ENCODE data around the gene IGFALS.
A peak's percentile ranks its signal among the peaks of the same experiment; 100 is the strongest.

The IGFALS gene

DNA sequence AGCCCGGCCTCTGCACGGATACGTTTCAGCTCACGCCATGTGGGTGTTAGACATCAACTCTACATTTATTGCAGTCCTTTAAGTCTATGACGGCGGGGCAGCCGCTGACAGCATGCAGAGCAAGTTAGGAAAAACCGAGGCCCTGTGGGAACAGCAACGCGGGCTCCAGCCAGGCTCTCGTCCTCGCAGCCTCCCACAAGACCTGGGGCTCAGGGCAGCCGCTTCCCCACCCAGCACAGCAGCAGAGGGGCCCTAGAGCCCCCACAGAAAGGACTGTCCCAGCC is 16.9 kb downstream of the IGFALS start:
- Mint-ChIP-seq H3K27me3 (no peaks in the 10 kb centered on the region), H3K4me3 (no peak overlapping the region), H3K4me1 (peaks cover 28% of the 10 kb centered on the region), H3K27ac (peak overlapping the region in 1 of 2 donors; percentile 48), H3K9me3 (no peaks in the 10 kb centered on the region)
- ATAC-seq (no peak), DNase-seq (no peak)

DNA sequence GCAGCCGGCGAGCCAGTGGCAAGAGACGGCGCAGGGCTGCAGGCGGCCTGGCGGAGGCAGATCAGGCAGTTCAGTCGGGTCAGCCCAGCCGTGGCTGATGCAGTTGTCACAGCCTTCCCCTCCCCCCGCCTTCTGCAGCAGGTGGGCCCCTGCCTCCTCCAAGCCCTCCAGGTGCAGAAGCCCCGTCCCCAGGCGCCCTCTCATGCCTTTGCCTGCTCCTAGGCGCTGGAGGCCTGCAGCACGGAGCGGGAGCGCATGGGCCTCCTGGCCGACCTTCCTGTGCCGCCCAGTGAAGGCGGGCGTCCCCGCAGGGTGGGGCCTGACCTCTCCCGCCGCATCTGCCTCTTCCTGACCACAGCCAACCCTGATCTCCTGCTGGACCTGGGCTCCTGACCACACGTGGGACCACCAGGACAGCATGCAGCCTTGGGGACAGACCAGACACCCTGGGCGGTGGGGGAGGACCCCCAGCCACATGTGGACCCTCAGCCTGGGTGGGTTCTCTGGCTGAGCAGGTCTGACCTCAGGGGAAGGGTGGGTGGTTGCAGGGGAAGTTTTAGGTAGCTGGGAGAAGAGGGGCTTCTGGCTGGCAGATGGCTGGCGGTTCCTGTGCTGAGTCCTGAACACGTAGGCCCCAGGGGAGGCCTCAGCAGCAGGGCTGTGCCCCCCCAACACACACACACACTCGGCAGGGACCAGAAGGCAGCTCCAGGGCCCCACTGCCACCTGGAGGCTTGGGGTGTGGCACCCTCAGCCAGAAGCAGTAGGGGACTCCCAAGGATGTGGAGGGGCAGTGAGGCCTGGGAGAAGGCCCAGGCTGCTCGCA is 17.4 kb downstream of the IGFALS start:
- Mint-ChIP-seq H3K4me1 (peaks cover 23% of the 10 kb centered on the region), H3K4me3 (no peak overlapping the region), H3K27me3 (no peaks in the 10 kb centered on the region), H3K9me3 (no peaks in the 10 kb centered on the region), H3K27ac (peak overlapping the region in 1 of 2 donors; percentile 42)
- DNase-seq, result no peak
- ATAC-seq, result no peak

DNA sequence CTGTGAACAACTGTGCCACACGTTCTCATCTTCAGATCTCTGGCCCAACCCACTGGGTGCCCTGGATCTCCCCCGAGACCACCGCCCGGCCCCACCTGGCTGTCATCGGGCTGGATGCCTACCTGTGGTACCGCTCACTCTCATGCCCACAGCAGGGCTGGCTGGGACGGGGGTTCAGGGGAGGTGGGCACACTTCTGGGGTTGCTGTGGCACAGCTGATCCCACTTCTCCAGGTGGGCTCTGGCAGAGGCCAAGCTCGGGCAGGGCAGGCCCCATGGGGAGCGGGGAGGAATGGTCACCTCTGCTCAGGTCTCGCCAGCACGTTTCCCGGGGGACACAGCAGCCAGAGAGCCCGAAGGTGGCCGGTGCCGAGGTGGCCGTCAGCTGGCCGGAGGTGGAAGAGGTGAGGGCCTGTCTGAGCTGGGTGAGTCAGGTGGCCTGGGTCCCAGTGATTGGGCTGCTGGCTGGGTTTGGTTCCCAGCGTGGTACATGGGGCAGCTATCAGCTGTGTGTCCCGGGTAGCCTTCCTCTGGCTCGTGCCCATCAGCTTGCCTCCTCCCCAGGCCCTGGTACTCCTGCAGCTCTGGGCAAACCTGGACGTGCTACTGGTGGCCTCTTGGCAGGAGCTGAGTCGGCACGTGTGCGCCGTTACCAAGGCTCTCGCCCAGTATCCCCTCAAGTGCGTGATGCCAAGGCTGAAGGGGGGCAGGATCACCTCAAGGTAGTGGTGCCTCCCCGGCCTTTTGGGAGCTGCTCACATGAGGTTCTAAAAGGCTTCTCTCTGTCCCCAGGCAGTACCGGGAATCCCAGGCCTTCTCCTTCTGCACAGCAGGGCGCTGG is 18.3 kb downstream of the IGFALS start:
- peaks cover 25% of the 10 kb centered on the region for H3K4me1 Mint-ChIP-seq
- H3K27ac Mint-ChIP-seq, result peak overlapping the region in 1 of 2 donors; percentile 83
- H3K27me3 Mint-ChIP-seq, result no peaks in the 10 kb centered on the region
- peak overlapping the region; percentile 37 to 96 for H3K4me3 Mint-ChIP-seq
- DNase-seq (no peak), ATAC-seq (no peak)
- no peaks in the 10 kb centered on the region for H3K9me3 Mint-ChIP-seq

DNA sequence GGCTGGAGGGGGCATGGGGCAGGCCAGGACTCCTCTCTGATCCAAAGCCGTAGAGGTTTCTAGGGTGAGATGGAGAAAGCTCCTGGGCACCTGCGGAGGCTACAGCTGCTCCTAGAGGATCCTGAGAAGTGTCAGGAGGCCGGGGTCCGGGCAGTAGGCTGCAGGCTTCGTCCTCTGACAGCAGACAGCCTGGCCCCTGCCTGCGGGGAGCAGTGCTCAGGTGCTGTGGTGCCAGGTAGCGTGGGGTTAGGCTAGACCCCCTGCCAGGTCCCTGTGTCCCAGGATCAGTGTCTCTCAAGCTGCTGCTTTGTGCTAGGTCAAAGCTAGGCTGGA is 19.1 kb downstream of the IGFALS start:
- no peaks in the 10 kb centered on the region for H3K9me3 Mint-ChIP-seq
- ATAC-seq (no peak), DNase-seq (no peak)
- H3K27me3 Mint-ChIP-seq, result no peaks in the 10 kb centered on the region
- peak overlapping the region in 1 of 2 donors; percentile 12 for H3K27ac Mint-ChIP-seq
- H3K4me3 Mint-ChIP-seq, result peak overlapping the region; percentile 93 to 96
- peaks cover 33% of the 10 kb centered on the region for H3K4me1 Mint-ChIP-seq

DNA sequence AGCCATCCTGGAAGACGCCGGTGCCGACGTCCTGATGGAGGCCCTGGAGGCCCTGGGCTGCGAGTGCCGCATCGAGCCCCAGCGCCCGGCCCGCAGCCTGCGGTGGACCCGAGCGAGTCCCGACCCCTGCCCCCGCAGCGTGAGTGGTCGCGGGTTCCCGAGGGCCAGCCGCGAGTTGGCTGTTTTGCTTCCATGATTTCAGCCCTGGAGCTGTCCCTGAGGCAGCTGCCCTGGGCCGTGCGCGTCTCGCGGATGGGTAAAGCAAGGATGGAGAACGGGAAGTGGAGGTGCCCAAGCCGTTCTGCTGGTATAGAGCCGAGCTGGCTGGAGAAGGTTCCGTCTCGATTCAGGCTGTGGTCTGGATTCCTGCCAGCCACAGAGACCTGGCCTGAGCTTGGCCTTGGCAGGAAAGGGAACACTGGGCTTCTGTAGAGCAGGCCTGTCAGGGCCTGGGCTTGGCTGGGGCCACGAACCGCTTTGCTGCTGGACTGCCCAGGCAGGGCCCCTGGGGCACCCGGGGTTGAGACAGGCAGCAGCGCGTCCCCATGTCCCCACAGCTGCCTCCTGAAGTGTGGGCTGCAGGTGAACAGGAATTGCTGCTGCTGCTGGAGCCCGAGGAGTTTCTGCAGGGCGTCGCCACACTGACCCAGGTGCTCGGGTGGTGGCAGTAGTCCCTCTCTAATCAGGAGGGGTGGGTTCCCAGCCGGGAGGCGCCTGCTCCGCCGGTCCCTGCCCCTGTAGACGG is 19.6 kb downstream of the IGFALS start:
- H3K4me3 Mint-ChIP-seq, result peak overlapping the region; percentile 93 to 96
- H3K4me1 Mint-ChIP-seq, result peaks cover 39% of the 10 kb centered on the region
- no peak for ATAC-seq
- DNase-seq, result peak in 1 of 2 donors; percentile 42
- peak overlapping the region; percentile 25 to 86 for H3K27ac Mint-ChIP-seq
- no peaks in the 10 kb centered on the region for H3K9me3 Mint-ChIP-seq
- no peaks in the 10 kb centered on the region for H3K27me3 Mint-ChIP-seq

DNA sequence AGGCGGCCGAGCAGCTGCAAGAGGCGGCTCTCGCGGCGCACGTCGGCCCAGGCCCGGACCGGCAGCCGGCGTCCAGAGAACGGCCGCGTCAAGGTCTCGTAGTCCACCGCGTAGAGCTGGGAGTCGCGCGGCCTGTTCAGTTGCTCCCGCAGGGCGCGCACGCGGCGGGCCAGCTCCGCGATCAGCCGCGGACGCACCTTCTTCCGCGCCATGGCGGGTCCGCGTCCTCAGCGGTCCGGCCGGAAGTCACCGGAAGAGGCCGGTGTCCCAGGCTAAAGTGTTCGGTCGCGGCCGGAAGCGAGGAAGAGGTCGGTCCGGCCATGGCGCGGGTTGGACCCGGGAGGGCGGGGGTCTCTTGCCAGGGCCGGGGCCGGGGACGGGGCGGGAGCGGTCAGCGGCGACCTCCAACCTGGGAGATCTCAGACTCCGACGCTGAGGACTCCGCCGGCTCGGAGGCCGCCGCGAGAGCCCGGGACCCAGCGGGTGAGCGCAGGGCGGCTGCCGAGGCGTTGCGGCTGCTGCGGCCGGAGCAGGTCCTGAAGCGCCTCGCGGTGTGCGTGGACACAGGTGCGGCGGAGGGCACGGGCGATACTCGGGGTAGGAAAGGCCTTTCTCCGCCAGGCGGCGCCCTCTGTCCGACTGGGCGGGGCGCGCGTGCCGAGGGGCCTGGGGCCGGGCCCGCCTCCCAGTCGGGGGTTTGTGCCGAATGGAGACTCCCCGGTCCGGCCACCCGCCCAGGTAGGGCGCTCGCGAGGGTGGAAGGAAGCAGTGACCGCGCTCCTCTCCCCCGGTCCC is 20.4 kb downstream of the IGFALS start, which contains the start of gene MRPS34:
MRPS34 (minus strand) TSS at position 227 of the 795 bp plus-strand sequence; CDS start at position 212, 15 bp downstream.
- Mint-ChIP-seq H3K4me1 (peaks cover 46% of the 10 kb centered on the region), H3K27me3 (no peaks in the 10 kb centered on the region), H3K4me3 (peak within 1 kb of the TSS; percentile 93 to 96), H3K27ac (peak within 1 kb of the TSS; percentile 90 to 98), H3K9me3 (no peaks in the 10 kb centered on the region)
- peak; percentile 73 for ATAC-seq
- peak; percentile 82 to 86 for DNase-seq

DNA sequence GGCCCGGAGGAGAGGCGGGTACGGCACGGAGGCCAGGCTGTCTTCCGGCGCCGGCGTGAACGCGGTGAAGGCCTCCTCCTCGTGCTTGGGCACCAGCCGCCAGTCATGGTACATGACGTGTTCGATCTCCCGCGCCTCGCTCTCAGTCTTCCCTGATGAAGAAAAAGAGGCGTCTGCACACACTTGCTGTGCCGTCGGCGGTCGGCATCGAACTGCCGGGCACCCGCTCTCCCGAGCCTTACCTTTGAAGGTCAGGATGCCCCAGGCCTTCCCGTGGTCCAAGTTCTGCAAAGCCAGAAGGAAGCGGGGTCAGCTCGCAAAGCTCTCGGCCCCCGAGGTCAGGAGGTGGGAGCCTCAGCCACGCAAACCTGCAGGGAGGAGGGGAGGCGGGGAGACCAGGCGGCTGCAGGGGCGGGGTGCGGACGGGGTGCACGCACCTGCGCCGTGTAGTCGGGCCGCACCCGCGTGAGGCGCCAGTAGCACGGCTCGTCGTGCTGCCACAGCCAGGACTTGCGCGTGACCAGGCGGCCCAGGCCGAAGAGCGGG is 21.1 kb downstream of the IGFALS start, which contains the start of gene EME2:
EME2 (plus strand) TSS at position 449 of the 546 bp plus-strand sequence. CDS start 418 bp downstream, outside the sequence.
- H3K9me3 Mint-ChIP-seq, result no peaks in the 10 kb centered on the region
- peak within 1 kb of the TSS; percentile 90 to 98 for H3K27ac Mint-ChIP-seq
- ATAC-seq, result peak; percentile 31
- H3K4me1 Mint-ChIP-seq, result peaks cover 48% of the 10 kb centered on the region
- H3K4me3 Mint-ChIP-seq, result peak within 1 kb of the TSS; percentile 93 to 96
- no peaks in the 10 kb centered on the region for H3K27me3 Mint-ChIP-seq
- DNase-seq, result peak; percentile 61 to 72

DNA sequence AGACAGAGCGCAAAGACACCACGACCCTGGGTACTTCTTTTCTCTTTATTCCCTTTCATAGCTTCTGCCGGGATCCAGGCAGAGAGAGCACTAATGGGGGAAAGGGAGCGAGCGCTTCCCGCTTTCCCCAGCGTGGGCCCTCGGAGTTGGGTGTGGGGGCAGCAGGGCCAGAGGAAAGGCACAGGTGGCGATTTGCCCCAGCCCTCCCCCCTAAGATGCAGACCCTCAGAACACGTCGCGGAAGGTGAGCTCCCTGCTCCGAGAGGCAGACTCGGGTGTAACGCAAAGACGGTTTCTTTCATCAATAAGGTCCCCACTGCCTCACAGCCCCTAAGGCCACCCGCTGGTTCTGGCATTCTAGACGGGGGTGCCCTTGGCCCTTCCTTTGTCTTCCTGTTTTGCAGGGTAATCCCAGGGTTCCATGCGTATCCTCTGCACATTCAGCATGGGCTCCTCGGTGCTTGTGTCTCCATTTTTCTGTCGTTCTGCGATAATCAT is 21.6 kb downstream of the IGFALS start:
- H3K4me3 Mint-ChIP-seq, result peak overlapping the region; percentile 93 to 96
- peak overlapping the region; percentile 84 to 96 for H3K27ac Mint-ChIP-seq
- no peak for DNase-seq
- peaks cover 48% of the 10 kb centered on the region for H3K4me1 Mint-ChIP-seq
- H3K27me3 Mint-ChIP-seq, result no peaks in the 10 kb centered on the region
- no peak for ATAC-seq
- H3K9me3 Mint-ChIP-seq, result no peaks in the 10 kb centered on the region

DNA sequence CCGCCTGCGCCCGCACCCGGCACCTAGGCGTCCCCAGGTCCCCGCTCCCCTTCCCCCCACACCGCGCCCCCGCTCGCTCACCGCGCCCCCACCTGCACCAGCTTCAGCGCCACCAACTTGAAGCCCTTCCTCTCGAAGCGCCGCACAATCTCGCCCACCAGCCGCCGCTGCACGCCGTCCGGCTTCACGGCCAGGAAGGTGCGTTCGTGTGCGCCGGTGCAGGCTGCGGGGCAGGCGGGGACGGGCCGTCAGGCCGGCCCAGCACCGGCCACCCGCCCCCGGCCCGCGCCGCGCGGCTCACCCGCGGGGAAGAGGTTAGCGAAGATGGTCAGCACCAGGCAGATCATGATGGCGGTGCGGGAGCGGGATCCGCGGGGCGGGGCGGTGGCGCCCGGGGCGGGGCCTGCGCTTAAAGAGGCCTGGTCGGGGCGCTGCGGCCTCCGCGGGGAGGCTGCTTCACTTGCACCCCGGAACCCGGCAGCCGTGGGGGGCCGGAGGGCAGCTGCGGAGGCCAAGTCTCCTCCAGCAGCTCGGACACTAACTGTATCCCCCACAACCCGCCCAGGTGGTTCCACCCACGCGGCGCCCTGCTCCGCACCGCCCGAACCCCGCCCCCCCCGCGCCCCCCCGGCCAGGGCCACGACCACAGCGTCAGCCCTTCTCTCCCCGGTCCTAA is 22.2 kb downstream of the IGFALS start, which contains the start of gene NME3:
NME3 (minus strand) TSS at position 356 of the 676 bp plus-strand sequence; CDS start at position 347, 9 bp downstream.
- H3K4me3 Mint-ChIP-seq, result peak within 1 kb of the TSS; percentile 93 to 96
- DNase-seq (peak; percentile 78 to 81), ATAC-seq (peak; percentile 63)
- peaks cover 48% of the 10 kb centered on the region for H3K4me1 Mint-ChIP-seq
- H3K9me3 Mint-ChIP-seq, result no peaks in the 10 kb centered on the region
- H3K27me3 Mint-ChIP-seq, result no peaks in the 10 kb centered on the region
- peak within 1 kb of the TSS; percentile 84 to 96 for H3K27ac Mint-ChIP-seq

DNA sequence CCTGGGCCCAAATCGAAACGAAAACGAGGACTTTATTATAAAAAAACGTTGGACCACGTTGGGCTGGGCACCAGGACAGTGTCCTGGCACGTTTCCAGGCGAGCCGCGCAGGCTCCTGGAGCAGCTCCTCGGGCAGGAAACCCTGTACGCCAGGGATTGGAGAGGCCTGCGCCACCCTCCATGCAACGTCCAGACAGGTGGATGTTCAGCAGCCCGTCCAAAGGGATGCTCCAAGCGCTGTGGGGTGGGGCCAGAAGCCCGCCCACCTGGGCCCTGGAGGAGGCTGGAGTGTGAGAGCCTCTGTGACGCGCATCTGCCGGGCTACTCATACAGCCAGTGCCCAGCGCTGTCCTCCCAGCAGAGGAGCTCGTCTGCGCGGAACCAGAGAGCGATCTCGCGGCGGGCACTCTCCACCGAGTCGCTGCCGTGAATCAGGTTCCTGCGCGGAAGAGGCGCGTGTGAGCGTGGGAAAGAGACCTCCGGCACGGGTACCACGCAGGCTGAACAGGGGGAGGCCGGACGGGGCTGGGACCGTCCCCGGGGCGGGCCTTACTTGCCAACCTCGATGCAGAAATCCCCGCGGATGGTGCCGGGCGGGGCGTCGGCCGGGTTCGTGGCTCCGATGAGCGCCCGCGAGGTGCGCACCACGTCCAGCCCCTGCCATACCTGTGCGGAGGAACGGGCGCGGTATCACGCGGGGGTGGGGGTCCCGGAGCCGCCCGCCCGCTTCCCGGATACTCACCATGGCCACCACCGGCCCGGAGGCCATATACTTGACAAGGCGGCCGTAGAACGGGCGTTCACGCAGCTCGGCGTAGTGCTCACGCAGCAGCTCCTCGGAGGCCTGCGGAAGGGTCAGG is 22.9 kb downstream of the IGFALS start:
- Mint-ChIP-seq H3K27me3 (no peaks in the 10 kb centered on the region), H3K4me1 (peaks cover 48% of the 10 kb centered on the region), H3K4me3 (peak overlapping the region; percentile 85 to 93), H3K9me3 (no peaks in the 10 kb centered on the region), H3K27ac (peak overlapping the region; percentile 19 to 88)
- DNase-seq (peak; percentile 53 to 67), ATAC-seq (peak; percentile 41)

DNA sequence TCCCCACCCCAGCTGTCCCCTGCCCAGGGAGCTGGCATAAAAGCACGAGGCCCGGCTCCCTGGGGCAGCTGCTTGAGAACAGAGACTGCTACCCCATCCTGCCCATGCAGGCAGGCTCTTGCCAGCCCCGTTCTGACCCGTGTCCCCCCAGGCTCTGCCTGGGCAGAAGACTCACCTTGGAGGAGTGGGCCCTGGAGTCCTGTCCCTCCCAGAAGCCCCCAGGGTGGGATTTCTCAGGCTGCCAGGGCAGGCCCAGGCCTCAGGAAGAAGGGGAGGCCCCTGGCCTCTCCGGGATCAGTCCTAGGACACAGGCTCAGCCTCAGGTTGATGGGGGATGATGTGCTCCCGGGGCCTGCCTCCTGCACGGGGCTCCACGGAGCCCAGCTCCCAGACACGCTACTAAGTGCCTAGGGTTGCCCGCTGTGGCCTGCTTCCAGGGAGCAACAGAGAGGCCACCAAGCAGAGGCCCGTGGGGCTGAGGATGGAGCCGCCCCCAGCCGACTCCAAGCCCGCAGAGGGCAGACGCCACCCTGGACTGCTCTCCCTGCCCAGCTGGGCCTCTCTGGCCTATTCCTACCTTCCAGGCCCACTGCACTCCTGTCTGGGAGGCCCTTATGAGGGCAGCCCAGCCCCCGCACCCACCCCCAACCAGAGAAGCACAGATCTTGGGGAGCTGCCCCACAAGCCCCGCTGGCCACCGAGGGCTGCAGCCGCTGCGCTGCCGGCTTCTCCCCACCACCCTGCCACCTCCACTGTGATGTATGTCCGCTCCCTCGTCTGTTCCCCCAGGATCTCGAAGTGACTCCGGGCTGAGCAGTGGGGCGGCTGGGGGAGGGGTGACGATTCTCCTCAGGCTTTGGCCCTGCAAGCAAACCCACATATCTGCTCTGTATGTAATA is 23.9 kb downstream of the IGFALS start:
- no peak for ATAC-seq
- Mint-ChIP-seq H3K27ac (peak overlapping the region in 1 of 2 donors; percentile 88), H3K27me3 (no peaks in the 10 kb centered on the region), H3K9me3 (no peaks in the 10 kb centered on the region), H3K4me3 (peak overlapping the region; percentile 85 to 93), H3K4me1 (peaks cover 42% of the 10 kb centered on the region)
- DNase-seq, result no peak

DNA sequence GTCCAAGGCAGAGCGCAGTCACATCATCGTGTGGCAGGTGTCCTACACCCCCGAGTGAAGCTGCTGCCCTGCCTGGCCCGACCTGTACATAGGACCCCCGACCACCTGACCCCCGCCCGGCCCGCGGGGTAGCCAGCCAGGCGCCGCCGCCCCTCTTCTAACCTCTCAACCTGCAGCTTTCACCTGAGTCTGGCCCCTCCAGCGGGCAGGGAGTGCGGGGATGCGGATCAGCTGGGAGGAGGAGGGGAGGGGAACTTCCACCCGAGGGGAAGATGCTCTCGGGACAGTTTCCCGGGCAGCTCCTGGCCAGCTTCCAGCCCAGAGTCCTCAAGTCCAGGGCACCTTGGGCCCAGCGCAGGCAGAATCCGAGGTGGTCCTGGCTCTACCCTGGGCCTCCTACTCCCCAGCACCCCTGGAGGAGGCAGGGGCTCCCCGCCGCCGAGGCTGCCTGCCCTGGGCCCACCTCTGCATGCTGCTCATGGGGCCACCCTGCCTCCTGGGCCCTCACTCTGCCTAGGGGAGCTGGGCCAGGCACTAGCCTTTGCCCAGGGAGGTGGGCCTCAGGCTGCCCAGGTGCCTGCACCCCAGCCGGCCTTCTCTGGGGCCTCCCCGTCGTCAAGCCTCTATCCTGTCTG is 24.6 kb downstream of the IGFALS start:
- no peak for ATAC-seq
- Mint-ChIP-seq H3K9me3 (no peaks in the 10 kb centered on the region), H3K4me3 (peak overlapping the region in 1 of 2 donors; percentile 12), H3K27ac (peak overlapping the region in 1 of 2 donors; percentile 57), H3K27me3 (no peaks in the 10 kb centered on the region), H3K4me1 (peaks cover 37% of the 10 kb centered on the region)
- no peak for DNase-seq
